Endothelial cell of umbilical vein (primary cell): ENCODE measurements around the gene ZNF609. TPM values are rescaled to one million over a fixed set of nuclear protein-coding genes. Genes with fewer than 3 reads are reported as not detected.

Experiments
- BruUV-seq: library from RNA; stranded (reverse); fragments of 400-500 nt; replicated peaks from 2 replicates; lab custom pipeline; 2021; lab: Mats Ljungman, UMichigan
- CTCF ChIA-PET: fragments of 300-600, 350-600 bp; sonication (Branson Sonifier 250); formaldehyde crosslinking; loops from one replicate; lab custom pipeline; 2021; ENCODE audit warnings: antibody characterized with exemption, inconsistent platforms; lab: Charles Lee
- POLR2A ChIA-PET: fragments of 300-600, 350-600 bp; sonication (Branson Sonifier 250); formaldehyde crosslinking; loops from one replicate; lab custom pipeline; 2021; ENCODE audit warnings: antibody characterized with exemption, inconsistent platforms; lab: Charles Lee
- DNase-seq: peaks from one replicate; pipeline ENCODE4 v3.0.0-alpha.2; 2011; ENCODE audit warnings: low read depth, low spot score
- FAIRE-seq: peaks from 2 replicates; lab custom pipeline; 2011; peaks lifted over from hg19 to GRCh38; lab: Jason Lieb, UNC
- H2AFZ ChIP-seq: 2 replicates; pipeline ENCODE4 v1.6.0; 2012; ENCODE audit warnings: low read depth, low read length, control low read depth, inconsistent platforms
- H3K27ac ChIP-seq: 2 replicates; pipeline ENCODE4 v1.5.1; 2011; ENCODE audit warnings: low read depth, mild to moderate bottlenecking, control low read depth, low read length, moderate library complexity; ENCODE audit not compliant: insufficient read depth
- H3K27me3 ChIP-seq, 2 experiments: 2 replicates each; pipeline versions ENCODE4 v1.6.0 to v1.6.1; 2011; ENCODE audit warnings: low read length in 2 of 2, mixed read lengths in 1 of 2; ENCODE audit not compliant: control insufficient read depth in 2 of 2, insufficient read depth in 2 of 2
- H3K36me3 ChIP-seq, 2 experiments: 2 replicates in 1 of 2; 3 replicates in 1 of 2; pipeline ENCODE4 v1.5.1; 2011; ENCODE audit warnings: low read length in 2 of 2, mild to moderate bottlenecking in 1 of 2, moderate library complexity in 1 of 2; ENCODE audit not compliant: control insufficient read depth in 2 of 2, insufficient read depth in 2 of 2; ENCODE audit errors: extremely low read depth in 1 of 2
- H3K4me1 ChIP-seq: 3 replicates; pipeline ENCODE4 v1.5.1; 2011; ENCODE audit warnings: mild to moderate bottlenecking, low read length; ENCODE audit not compliant: control insufficient read depth, insufficient read depth; ENCODE audit errors: extremely low read depth
- H3K4me2 ChIP-seq: 2 replicates; pipeline ENCODE4 v1.6.1; 2011; ENCODE audit warnings: low read length, control low read depth, mixed read lengths; ENCODE audit not compliant: insufficient read depth
- H3K4me3 ChIP-seq, 3 experiments: fragments of 200-600 bp in 1 of 3; sonication (generic), shearing (Covaris generic) in 1 of 3; replicated peaks in 1 of 3; 2 replicates each; pipeline ENCODE4 v1.5.1; 2011 to 2016; ENCODE audit warnings: control low read depth in 3 of 3, low read length in 3 of 3, mild to moderate bottlenecking in 2 of 3, inconsistent platforms in 1 of 3, low read depth in 1 of 3, moderate library complexity in 1 of 3; ENCODE audit not compliant: insufficient read depth in 1 of 3
- H3K79me2 ChIP-seq: 2 replicates; pipeline ENCODE4 v1.6.0; 2012; ENCODE audit warnings: low read length, inconsistent platforms; ENCODE audit not compliant: control insufficient read depth, insufficient read depth
- H3K9ac ChIP-seq: replicated peaks from 2 replicates; pipeline ENCODE3; 2011; ENCODE audit warnings: low read length, control low read depth; ENCODE audit not compliant: insufficient read depth; ENCODE audit errors: extremely low read depth
- H3K9me1 ChIP-seq: replicated peaks from 3 replicates; pipeline ENCODE4 v1.6.0; 2011; ENCODE audit warnings: mild to moderate bottlenecking, low read length; ENCODE audit not compliant: control insufficient read depth, insufficient read depth; ENCODE audit errors: extremely low read depth
- H3K9me3 ChIP-seq: replicated peaks from 2 replicates; pipeline ENCODE4 v1.5.1; 2012; ENCODE audit warnings: low read length, inconsistent platforms; ENCODE audit not compliant: control insufficient read depth, insufficient read depth
- H4K20me1 ChIP-seq: replicated peaks from 2 replicates; pipeline ENCODE3; 2011; ENCODE audit warnings: mild to moderate bottlenecking, low read length; ENCODE audit not compliant: control insufficient read depth, insufficient read depth; ENCODE audit errors: extremely low read depth
- EZH2 ChIP-seq: IDR thresholded peaks from 2 replicates; pipeline ENCODE4 v1.6.1; 2012; ENCODE audit warnings: borderline replicate concordance, low read depth, mild to moderate bottlenecking, moderate library complexity, low read length, inconsistent platforms; ENCODE audit not compliant: severe bottlenecking
- FOS ChIP-seq: IDR thresholded peaks from 2 replicates; pipeline ENCODE4 v1.6.1; 2011; ENCODE audit warnings: mild to moderate bottlenecking, low read length, moderate library complexity, borderline replicate concordance; ENCODE audit not compliant: insufficient read depth
- GATA2 ChIP-seq: IDR thresholded peaks from 2 replicates; pipeline ENCODE4 v1.7.0; 2011; ENCODE audit warnings: low read depth, mild to moderate bottlenecking, moderate library complexity, mixed read lengths, low read length; ENCODE audit not compliant: insufficient read length, insufficient read depth
- JUN ChIP-seq: IDR thresholded peaks from 2 replicates; pipeline ENCODE4 v1.6.1; 2011; ENCODE audit warnings: borderline replicate concordance, low read depth; ENCODE audit not compliant: insufficient read length, insufficient read depth
- MYC ChIP-seq: IDR thresholded peaks from one replicate; pipeline ENCODE4 v1.6.1; 2011; ENCODE audit warnings: mild to moderate bottlenecking, low read depth, low read length
- POLR2A ChIP-seq: IDR thresholded peaks from 2 replicates; pipeline ENCODE4 v1.6.1; 2012; ENCODE audit warnings: low read depth, mild to moderate bottlenecking, control low read depth, low read length
- POLR2AphosphoS5 ChIP-seq: IDR thresholded peaks from 2 replicates; pipeline ENCODE4 v1.6.1; 2012; ENCODE audit warnings: low read depth, mild to moderate bottlenecking, control low read depth, low read length, moderate library complexity; ENCODE audit not compliant: insufficient read depth
- dilution Hi-C: fragments of 300-500 bp; cut with MboI; formaldehyde crosslinking; loops from one replicate; pipeline ENCODE4 v1.15.0; 2019; ENCODE audit warnings: low sequenced_read_pairs; ENCODE audit not compliant: extremely low pct_ligation_motif_present
- intact Hi-C: fragments of 100-400 bp; cut with micrococcal nuclease; formaldehyde crosslinking; loops from one replicate; pipeline ENCODE4 v1.10.0; 2022
- polyA plus RNA-seq, 4 experiments: library from polyadenylated mRNA; depleted of rRNA in 3 of 4; stranded (reverse) in 3 of 4; unstranded in 1 of 4; fragments of >200 nt; gene quantifications; 2 replicates each; pipeline versions ENCODE4 v1.2.1 to v1.2.3, GENCODE V29; 2011 to 2012; ENCODE audit warnings: missing spikeins in 1 of 4
- total RNA-seq: library from RNA; stranded (reverse); gene quantifications from 2 replicates; pipeline ENCODE4 v1.2.3, GENCODE V29; 2021
- TF ChIP-seq, protein P1 (sequence below): IDR thresholded peaks from 2 replicates; pipeline ENCODE4 v1.6.1; 2011; ENCODE audit not compliant: insufficient read depth, insufficient read length
- TF ChIP-seq, protein P2 (sequence below), 2 donors: IDR thresholded peaks; 1 replicate in 1 of 2; 2 replicates in 1 of 2; pipeline ENCODE4 v1.5.1; 2011; ENCODE audit warnings: low read length in 2 of 2, mild to moderate bottlenecking in 2 of 2, moderate library complexity in 2 of 2, control low read depth in 1 of 2, inconsistent platforms in 1 of 2, low read depth in 1 of 2; ENCODE audit not compliant: insufficient read depth in 1 of 2; ENCODE audit errors: extremely low read depth in 1 of 2

ZNF609 gene
- total and polyA plus RNA-seq, 2 donors (not counting 3 experiments of a cell fraction or from before 2014, with no cell fraction given): 18.2 to 49.6 TPM

DNA sequence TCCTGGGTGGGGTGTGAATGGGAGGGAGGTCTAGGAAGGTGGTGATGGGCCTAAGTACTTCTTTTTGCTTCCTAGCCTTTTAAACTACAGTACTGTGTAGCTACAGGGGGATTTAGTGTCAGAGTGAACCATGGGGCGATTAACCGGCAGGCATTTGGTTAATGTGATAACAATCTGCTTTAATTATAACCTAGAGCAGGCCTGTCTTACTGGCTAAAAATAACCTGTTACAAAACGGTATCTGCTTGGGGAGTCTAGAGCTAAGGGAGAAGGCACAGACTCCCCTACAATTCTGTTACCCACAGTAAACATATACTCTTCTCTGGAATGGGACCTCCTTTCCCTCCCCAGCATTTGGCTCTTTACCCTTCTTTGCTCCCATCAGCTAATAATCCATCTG, 229.6 kb downstream of the ZNF609 start:
- DNase-seq (no peak), FAIRE-seq (no peak)
- Histone ChIP-seq H3K4me3 (no peak overlapping the region), H3K4me2 (no peak overlapping the region), H3K9me1 (no peaks in the 10 kb centered on the region), H3K9me3 (no peaks in the 10 kb centered on the region), H3K4me1 (no peaks in the 10 kb centered on the region), H4K20me1 (peaks cover 2% of the 10 kb centered on the region), H3K27ac (no peak overlapping the region), H3K9ac (no peak overlapping the region), H2AFZ (no peak overlapping the region), H3K36me3 (peaks cover 19 to 50% of the 10 kb centered on the region in 2 experiments), H3K79me2 (peaks cover 5% of the 10 kb centered on the region), H3K27me3 (no peaks in the 10 kb centered on the region)
- TF ChIP-seq POLR2A: no peak
- TF ChIP-seq FOS: no peak
- no peak for TF ChIP-seq JUN
- no peak for TF ChIP-seq GATA2
- no peak for TF ChIP-seq MYC
- TF ChIP-seq POLR2AphosphoS5: no peak
- TF ChIP-seq, protein P1, sequence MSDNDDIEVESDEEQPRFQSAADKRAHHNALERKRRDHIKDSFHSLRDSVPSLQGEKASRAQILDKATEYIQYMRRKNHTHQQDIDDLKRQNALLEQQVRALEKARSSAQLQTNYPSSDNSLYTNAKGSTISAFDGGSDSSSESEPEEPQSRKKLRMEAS: no peak
- no peak for TF ChIP-seq EZH2
- TF ChIP-seq, protein P2, sequence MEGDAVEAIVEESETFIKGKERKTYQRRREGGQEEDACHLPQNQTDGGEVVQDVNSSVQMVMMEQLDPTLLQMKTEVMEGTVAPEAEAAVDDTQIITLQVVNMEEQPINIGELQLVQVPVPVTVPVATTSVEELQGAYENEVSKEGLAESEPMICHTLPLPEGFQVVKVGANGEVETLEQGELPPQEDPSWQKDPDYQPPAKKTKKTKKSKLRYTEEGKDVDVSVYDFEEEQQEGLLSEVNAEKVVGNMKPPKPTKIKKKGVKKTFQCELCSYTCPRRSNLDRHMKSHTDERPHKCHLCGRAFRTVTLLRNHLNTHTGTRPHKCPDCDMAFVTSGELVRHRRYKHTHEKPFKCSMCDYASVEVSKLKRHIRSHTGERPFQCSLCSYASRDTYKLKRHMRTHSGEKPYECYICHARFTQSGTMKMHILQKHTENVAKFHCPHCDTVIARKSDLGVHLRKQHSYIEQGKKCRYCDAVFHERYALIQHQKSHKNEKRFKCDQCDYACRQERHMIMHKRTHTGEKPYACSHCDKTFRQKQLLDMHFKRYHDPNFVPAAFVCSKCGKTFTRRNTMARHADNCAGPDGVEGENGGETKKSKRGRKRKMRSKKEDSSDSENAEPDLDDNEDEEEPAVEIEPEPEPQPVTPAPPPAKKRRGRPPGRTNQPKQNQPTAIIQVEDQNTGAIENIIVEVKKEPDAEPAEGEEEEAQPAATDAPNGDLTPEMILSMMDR (IDR thresholded peaks at IDR 0.05; ENCODE audit: extremely low read depth in 1 of 2, insufficient read depth in 1 of 2, low read depth in 1 of 2, low read length in 2 of 2): no peak
- intact Hi-C loops (no loop called here), dilution Hi-C loops (no loop called here)
- POLR2A ChIA-PET: no interaction called here
- CTCF ChIA-PET: interaction anchor here (1.2 to 13.8 kb wide), 4 partner anchors 9 to 40 kb away, joined by 5 to 446 read pairs (median 6); no protein-coding TSS in a partner anchor
- BruUV-seq: no TSS peak
